NB4 (cell line): ENCODE measurements around the gene IL6ST.

Experiments
- DNase-seq: peaks from one replicate; pipeline ENCODE4 v3.0.0; 2010; ENCODE audit warnings: low read depth
- H3K4me3 ChIP-seq: one replicate; pipeline ENCODE4 v1.5.1; 2011; ENCODE audit warnings: mild to moderate bottlenecking, low read depth, low read length, moderate library complexity
- CTCF ChIP-seq: IDR thresholded peaks from one replicate; pipeline ENCODE4 v1.5.1; 2012; ENCODE audit warnings: low read depth, low read length
- MAX ChIP-seq: IDR thresholded peaks from 2 replicates; pipeline ENCODE4 v1.6.1; 2011; ENCODE audit warnings: low read depth, low read length
- MYC ChIP-seq: IDR thresholded peaks from 2 replicates; pipeline ENCODE4 v1.6.1; 2011; ENCODE audit warnings: low read depth, low read length
- POLR2A ChIP-seq: IDR thresholded peaks from 2 replicates; pipeline ENCODE4 v1.6.1; 2011; ENCODE audit warnings: mild to moderate bottlenecking; ENCODE audit not compliant: insufficient read length; ENCODE audit errors: extremely low read depth

The IL6ST gene

GRCh38 chr5:55998966-55999365 is 4.2 kb upstream of the IL6ST start:
- no peak overlapping the region for H3K4me3 ChIP-seq
- no peak for DNase-seq
- no peak for TF ChIP-seq CTCF
- TF ChIP-seq MYC: no peak
- no peak for TF ChIP-seq MAX
- TF ChIP-seq POLR2A: no peak

- TF ChIP-seq MAX (no peak), CTCF (no peak), MYC (no peak), POLR2A (no peak)
- H3K4me3 ChIP-seq: no peak overlapping the region
- DNase-seq: peak; percentile 11
These were observed 3.1 kb upstream of the IL6ST start for GRCh38 chr5:55997742-55998351.

GRCh38 chr5:55994998-55995914 is 493 bp upstream of the IL6ST start:
- DNase-seq: peak; percentile 96
- H3K4me3 ChIP-seq: peak overlapping the region; percentile 65
- TF ChIP-seq MYC: peak; percentile 64
- peak; percentile 30; the same call in 1 of the 2 replicates for TF ChIP-seq MAX
- no peak for TF ChIP-seq CTCF
- peak; percentile 59 for TF ChIP-seq POLR2A

GRCh38 chr5:55993731-55994494 is 850 bp downstream of the IL6ST start:
- H3K4me3 ChIP-seq: peak overlapping the region; percentile 87
- DNase-seq: peak; percentile 4
- TF ChIP-seq MAX (no peak), CTCF (no peak)

- peak; percentile 4 for DNase-seq
- H3K4me3 ChIP-seq: no peak overlapping the region
- TF ChIP-seq MYC (no peak), CTCF (no peak), POLR2A (no peak), MAX (no peak)
These were observed 1.8 kb downstream of the IL6ST start for GRCh38 chr5:55993013-55993412.
